Activated B cell treated with CpG ODN at 0.5 μM for 24 hours (primary cell): ENCODE measurements around the gene LHX4. TPM values are rescaled to one million over a fixed set of nuclear protein-coding genes. Genes with fewer than 3 reads are reported as not detected.

Experiments used
- ATAC-seq: fragments of 200-7000 bp; cut with Tn5 transposase; one replicate; pipeline ENCODE4 v1.10.0; 2021; ENCODE audit warnings: low read depth, mild to moderate bottlenecking, moderate library complexity
- CTCF ChIA-PET: fragments of 350-600 bp; sonication (Branson Sonifier 250); formaldehyde crosslinking; loops from one replicate; lab custom pipeline; 2021; ENCODE audit warnings: antibody characterized with exemption; lab: Charles Lee
- POLR2A ChIA-PET: fragments of 350-600 bp; sonication (Branson Sonifier 250); formaldehyde crosslinking; loops from one replicate; lab custom pipeline; 2021; ENCODE audit warnings: antibody characterized with exemption; lab: Charles Lee
- DNase-seq: peaks from one replicate; pipeline ENCODE4 v3.0.0; 2022
- H3K27ac Mint-ChIP-seq: one replicate; pipeline ENCODE4 v1.8.0; 2020; ENCODE audit warnings: mixed read lengths
- H3K27me3 Mint-ChIP-seq: one replicate; pipeline ENCODE4 v1.8.0; 2021; ENCODE audit warnings: mixed read lengths
- H3K36me3 Mint-ChIP-seq: one replicate; pipeline ENCODE4 v1.8.0; 2021; ENCODE audit warnings: low read depth, mixed read lengths
- H3K4me1 Mint-ChIP-seq: one replicate; pipeline ENCODE4 v1.8.0; 2021; ENCODE audit warnings: mixed read lengths
- H3K4me3 Mint-ChIP-seq: one replicate; pipeline ENCODE4 v1.8.0; 2020; ENCODE audit warnings: mild to moderate bottlenecking, mixed read lengths
- H3K9me3 Mint-ChIP-seq: one replicate; pipeline ENCODE4 v1.8.0; 2020; ENCODE audit warnings: mixed read lengths
- intact Hi-C: fragments of 100-400 bp; cut with micrococcal nuclease; formaldehyde crosslinking; loops from one replicate; pipeline ENCODE4 v1.15.1; 2024
- total RNA-seq: library from RNA; stranded (reverse); gene quantifications from 2 replicates; pipeline ENCODE4 v1.2.3, GENCODE V29; 2022
- TF ChIP-seq, protein P1 (sequence below): fragments of 200-600 bp; IDR thresholded peaks from one replicate; pipeline ENCODE4 v1.8.0; 2022; ENCODE audit warnings: antibody characterized with exemption, mild to moderate bottlenecking

The LHX4 gene
- total RNA-seq, 1 donor from 2014 or later: not detected

DNA sequence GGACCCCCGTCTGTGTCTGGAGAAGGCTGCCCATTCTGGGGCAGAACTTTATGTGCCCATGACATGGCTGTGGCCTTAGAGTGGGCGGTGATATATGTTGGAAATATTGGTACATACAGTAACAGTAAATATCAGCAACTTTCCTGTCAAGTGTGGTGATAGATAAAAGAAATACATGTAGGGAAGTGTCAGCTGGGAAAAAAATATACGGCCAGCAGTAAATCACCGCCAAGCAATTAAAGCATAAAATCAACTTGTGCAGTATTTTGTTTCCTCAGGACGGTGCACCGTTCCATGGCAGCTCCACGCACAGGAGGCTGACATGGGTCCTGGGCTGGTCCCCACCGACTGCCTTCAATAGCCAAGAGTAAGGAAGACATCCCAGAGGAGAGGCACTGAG, 27.4 kb downstream of the LHX4 start:
- Mint-ChIP-seq H3K27ac (no peak overlapping the region), H3K4me3 (no peak overlapping the region), H3K4me1 (no peaks in the 10 kb centered on the region), H3K9me3 (no peaks in the 10 kb centered on the region), H3K27me3 (peaks cover 47% of the 10 kb centered on the region), H3K36me3 (no peaks in the 10 kb centered on the region)
- ATAC-seq: no peak
- DNase-seq: no peak
- TF ChIP-seq, protein P1, sequence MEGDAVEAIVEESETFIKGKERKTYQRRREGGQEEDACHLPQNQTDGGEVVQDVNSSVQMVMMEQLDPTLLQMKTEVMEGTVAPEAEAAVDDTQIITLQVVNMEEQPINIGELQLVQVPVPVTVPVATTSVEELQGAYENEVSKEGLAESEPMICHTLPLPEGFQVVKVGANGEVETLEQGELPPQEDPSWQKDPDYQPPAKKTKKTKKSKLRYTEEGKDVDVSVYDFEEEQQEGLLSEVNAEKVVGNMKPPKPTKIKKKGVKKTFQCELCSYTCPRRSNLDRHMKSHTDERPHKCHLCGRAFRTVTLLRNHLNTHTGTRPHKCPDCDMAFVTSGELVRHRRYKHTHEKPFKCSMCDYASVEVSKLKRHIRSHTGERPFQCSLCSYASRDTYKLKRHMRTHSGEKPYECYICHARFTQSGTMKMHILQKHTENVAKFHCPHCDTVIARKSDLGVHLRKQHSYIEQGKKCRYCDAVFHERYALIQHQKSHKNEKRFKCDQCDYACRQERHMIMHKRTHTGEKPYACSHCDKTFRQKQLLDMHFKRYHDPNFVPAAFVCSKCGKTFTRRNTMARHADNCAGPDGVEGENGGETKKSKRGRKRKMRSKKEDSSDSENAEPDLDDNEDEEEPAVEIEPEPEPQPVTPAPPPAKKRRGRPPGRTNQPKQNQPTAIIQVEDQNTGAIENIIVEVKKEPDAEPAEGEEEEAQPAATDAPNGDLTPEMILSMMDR: no peak
- ChIA-PET CTCF (no interaction called here), POLR2A (no interaction called here)
- intact Hi-C loops: no loop called here

DNA sequence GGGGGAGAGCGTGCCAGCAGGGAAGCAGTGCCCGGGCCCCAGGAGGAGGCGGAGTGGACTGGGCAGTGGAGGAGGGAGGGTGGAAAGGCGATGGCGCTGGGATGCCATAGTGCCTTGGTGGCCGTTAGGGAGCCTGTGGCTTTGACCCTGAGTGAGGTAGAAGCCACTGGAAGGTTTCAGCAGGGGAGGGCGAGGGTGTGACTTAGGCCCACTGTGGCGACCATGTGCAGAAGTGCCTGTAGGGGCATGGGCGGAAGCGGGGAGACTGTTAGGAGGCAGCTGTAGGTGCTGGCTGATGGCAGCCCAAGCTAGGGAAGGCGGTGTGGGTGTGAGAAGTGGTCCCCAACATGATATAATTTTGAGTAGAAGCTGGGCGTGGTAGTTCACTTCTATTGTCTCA, 28.2 kb downstream of the LHX4 start:
- Mint-ChIP-seq H3K9me3 (no peaks in the 10 kb centered on the region), H3K27ac (no peak overlapping the region), H3K27me3 (peaks cover 42% of the 10 kb centered on the region), H3K4me3 (no peak overlapping the region), H3K4me1 (no peaks in the 10 kb centered on the region), H3K36me3 (no peaks in the 10 kb centered on the region)
- POLR2A ChIA-PET: no interaction called here
- CTCF ChIA-PET: no interaction called here
- intact Hi-C loops: no loop called here
- no peak for ATAC-seq
- no peak for DNase-seq
- TF ChIP-seq, protein P1: no peak

DNA sequence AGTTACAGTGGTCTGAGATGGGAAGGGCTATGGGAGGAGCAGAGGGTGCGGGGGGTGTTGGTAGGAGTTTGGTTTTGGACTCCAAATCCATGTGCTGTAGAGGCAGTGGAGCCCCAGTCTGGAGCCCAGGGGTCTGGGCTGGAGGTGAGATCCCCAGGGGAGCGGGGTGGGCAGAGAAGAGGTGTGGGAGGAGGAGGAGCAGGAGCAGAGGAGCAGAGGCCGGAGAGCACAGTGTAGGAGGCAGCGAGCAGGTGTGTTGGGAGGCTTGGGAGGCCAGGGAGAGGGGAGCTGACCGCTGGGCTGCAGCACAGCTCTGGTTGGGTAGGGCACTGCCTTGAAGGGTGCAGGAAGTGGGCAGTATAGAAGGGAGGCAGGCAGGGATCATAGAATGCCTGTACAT, 28.9 kb downstream of the LHX4 start:
- CTCF ChIA-PET: no interaction called here
- DNase-seq (no peak), ATAC-seq (no peak)
- Mint-ChIP-seq H3K4me3 (no peak overlapping the region), H3K9me3 (no peaks in the 10 kb centered on the region), H3K27ac (no peak overlapping the region), H3K36me3 (no peaks in the 10 kb centered on the region), H3K4me1 (no peaks in the 10 kb centered on the region), H3K27me3 (peaks cover 36% of the 10 kb centered on the region)
- TF ChIP-seq, protein P1: no peak
- POLR2A ChIA-PET: no interaction called here
- intact Hi-C loops: no loop called here

- H3K4me3 Mint-ChIP-seq: no peak overlapping the region
- DNase-seq: no peak
- TF ChIP-seq, protein P1: no peak
- CTCF ChIA-PET: no interaction called here
- no peak for ATAC-seq
- intact Hi-C loops: no loop called here
- peaks cover 36% of the 10 kb centered on the region for H3K27me3 Mint-ChIP-seq
- H3K9me3 Mint-ChIP-seq: no peaks in the 10 kb centered on the region
- H3K27ac Mint-ChIP-seq: no peak overlapping the region
- H3K36me3 Mint-ChIP-seq: no peaks in the 10 kb centered on the region
- POLR2A ChIA-PET: no interaction called here
- no peaks in the 10 kb centered on the region for H3K4me1 Mint-ChIP-seq
These were observed 29.6 kb downstream of the LHX4 start for GRCh38 chr1:180259431-180260338.

- no peaks in the 10 kb centered on the region for H3K4me1 Mint-ChIP-seq
- H3K9me3 Mint-ChIP-seq: no peaks in the 10 kb centered on the region
- DNase-seq: no peak
- H3K4me3 Mint-ChIP-seq: no peak overlapping the region
- ATAC-seq: no peak
- TF ChIP-seq, protein P1: no peak
- CTCF ChIA-PET: interaction anchor here (1.5 kb wide), 1 partner anchor 217 kb away, joined by 3 read pairs; no protein-coding TSS in a partner anchor
- intact Hi-C loops: no loop called here
- H3K27ac Mint-ChIP-seq: no peak overlapping the region
- H3K36me3 Mint-ChIP-seq: no peaks in the 10 kb centered on the region
- POLR2A ChIA-PET: no interaction called here
- H3K27me3 Mint-ChIP-seq: peaks cover 34% of the 10 kb centered on the region
These were observed 30.5 kb downstream of the LHX4 start for GRCh38 chr1:180260541-180260940.
